ENCODE data around the gene PDXK.
"Not testable (repeated sequence)": the region's sequence is repeated elsewhere in the genome, so short reads cannot be mapped to it uniquely, and the experiment has no call there.

Gene PDXK

GRCh38 chr21:43718872-43719747 is at the start of gene PDXK:
Gene PDXK, plus strand, starts transcription at chr21:43719129. Its CDS starts 166 bp downstream, at chr21:43719295.
- ATAC-seq (peak; percentile 83), DNase-seq (peak; percentile 84)

GRCh38 chr21:43669828-43670605 is 48.9 kb upstream of the PDXK start:
- no peak for ATAC-seq

GRCh38 chr21:43675871-43676270 is 43.1 kb upstream of the PDXK start:
- ATAC-seq (no peak), DNase-seq (no peak)

More at GRCh38 chr21:43669828-43670605, 48.9 kb upstream of the PDXK start:
- no peak for DNase-seq

DNA sequence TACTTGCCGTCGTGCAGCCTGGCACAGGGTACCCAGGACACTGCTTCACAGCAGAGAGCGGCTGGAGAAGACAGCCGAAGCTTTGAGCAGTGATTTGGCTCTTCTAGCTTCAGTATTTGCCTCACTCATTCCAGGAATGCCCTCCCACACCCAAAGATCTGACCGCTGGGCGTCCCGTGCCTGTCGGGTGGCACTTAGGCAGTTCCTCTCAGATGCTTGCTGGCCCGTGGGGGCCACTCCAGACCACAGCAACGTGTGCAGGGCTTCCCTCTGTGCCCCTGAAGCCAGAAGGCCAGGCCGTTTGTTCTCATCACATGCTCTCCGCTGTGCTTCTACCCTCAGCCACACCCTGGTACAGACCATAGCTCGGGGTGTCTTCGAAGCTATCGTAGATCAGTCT is 42.5 kb upstream of the PDXK start:
- DNase-seq: no peak
- ATAC-seq: no peak

DNA sequence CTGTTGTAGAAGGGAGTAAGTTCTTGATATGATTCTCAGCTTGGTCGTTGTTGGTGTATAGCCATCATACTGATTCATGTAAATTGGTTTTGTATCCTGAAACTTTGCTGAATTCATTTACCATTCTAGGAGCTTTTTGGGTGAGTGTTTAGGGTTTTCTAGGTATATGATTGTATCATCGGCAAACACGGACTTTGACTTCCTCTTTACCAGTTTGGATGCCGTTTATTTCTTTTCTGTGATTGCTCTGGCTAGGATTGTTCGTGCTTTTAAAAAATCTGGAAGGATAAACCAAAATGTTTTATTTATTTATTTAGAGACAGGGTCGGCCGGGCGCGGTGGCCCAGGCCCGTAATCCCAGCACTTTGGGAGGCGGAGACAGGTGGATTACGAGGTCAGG is 39.0 kb upstream of the PDXK start:
- DNase-seq (no peak), ATAC-seq (no peak)

GRCh38 chr21:43680421-43680820 is 38.5 kb upstream of the PDXK start:
- not testable (repeated sequence) for ATAC-seq, DNase-seq

DNA sequence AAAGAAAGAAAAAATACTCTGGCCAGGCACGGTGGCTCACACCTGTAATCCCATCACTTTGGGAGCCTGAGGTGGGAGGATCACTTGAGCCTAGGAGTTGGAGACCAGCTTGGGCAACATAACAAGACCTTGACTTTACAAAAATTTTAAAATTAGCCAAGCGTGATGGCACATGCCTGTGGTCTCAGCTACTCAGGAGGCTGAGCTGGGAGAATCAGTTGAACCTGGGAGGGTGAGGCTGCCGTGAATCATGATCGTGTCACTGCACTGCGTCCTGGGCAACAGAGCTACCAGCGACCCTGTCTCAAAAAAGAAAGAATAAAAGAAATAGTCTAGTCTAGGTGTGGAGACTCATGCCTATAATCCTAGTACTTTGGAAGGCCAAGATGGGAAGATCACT is 37.3 kb upstream of the PDXK start:
- ATAC-seq (no peak), DNase-seq (no peak)

- ATAC-seq: no peak
- DNase-seq: no peak
These were observed 34.5 kb upstream of the PDXK start for GRCh38 chr21:43684424-43684823.

DNA sequence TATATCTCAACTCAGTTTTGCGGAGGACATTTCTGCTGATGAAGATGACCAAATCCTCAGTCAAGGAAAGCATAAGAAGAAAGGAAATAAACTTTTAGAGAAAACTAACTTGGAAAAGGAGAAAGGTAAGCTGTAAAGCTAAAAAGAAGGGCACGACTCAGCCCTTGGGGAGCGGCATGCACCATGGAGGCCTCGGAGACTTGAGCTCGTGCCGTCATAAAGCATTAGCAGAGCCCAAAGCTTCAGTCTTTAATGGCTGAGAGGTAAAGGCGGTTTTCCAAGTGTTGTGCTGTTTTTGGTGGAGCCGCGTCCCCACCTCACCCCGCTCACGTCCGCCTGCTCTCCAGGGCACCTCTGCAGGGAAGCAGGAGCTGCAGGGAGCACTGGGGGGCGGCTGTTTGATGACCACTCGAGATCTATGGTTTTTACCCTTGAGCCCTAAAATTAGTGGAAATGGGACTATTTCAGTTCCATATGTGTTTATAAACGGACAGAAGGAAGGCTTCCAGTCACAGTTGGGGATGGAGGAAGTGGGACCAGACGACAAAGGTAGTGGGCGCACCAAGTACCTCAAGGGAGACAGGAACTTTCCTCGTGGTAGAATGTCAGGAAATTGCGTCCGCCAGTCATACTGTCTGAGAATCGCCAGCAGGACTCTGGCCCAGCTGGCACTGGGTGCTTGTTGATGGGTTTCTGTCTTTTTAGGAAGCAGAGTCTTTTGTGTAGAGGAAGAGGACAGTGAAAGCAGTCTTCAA is 31.9 kb upstream of the PDXK start:
- ATAC-seq (no peak), DNase-seq (no peak)

- ATAC-seq (peak; percentile 33), DNase-seq (no peak)
These were observed 31.1 kb upstream of the PDXK start for GRCh38 chr21:43687566-43688399.

- ATAC-seq (no peak), DNase-seq (no peak)
These were observed 30.0 kb upstream of the PDXK start for GRCh38 chr21:43688906-43689305.

GRCh38 chr21:43689556-43690337 is 29.2 kb upstream of the PDXK start:
- DNase-seq (no peak), ATAC-seq (no peak)

GRCh38 chr21:43690346-43690745 is 28.6 kb upstream of the PDXK start:
- ATAC-seq (no peak), DNase-seq (no peak)

DNA sequence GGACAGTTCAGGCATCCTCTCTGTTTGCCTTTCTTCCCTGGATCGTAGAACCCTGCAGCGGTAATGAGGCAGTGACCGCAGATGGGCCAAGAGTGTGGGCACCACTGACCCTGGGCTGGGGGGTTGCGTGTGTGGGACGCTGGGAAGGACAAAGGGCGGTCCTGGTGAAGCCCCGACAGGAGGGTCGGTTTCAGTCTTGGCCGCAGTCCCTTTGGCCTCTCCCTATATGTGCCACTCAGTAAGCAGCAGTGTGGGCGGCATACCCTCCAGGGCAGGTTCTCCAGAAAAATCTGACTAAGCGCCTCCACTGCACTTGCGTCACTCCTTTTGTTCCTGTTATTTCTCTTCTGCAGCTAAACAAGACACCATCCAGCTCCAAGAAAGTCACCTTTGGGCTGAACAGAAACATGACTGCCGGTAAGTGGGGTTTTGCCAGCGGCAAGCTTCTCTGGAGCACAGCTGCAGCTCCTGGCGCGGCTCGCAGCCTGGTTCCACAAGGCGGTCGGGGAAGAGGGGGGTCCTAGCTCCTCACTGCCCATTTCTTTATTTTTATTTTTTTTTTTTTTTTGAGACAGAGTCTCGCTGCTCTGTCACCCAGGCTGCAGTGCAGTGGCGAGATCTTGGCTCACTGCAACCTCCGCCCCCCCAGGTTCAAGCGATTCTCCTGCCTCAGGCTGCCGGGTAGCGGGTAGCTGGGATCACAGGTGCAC is 27.7 kb upstream of the PDXK start:
- DNase-seq (no peak), ATAC-seq (no peak)

DNA sequence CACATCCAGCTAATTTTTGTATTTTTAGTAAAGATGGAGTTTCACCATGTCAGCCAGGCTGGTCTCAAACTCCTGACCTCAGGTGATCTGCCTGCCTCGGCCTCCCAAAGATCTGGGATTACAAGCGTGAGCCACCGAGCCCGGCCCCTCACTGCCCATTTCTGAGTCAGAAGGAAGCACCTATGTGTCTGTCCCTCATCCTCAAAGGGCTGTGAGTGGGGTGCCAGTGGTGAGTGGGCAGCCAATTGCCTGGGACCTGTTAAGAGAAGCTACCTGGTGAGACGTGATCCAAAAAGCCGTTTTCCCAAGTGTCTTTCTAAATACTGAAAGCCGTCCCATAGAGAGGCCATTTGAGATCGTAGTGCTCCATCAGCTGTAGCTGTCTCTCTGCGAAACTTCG is 27.1 kb upstream of the PDXK start:
- DNase-seq (no peak), ATAC-seq (no peak)

DNA sequence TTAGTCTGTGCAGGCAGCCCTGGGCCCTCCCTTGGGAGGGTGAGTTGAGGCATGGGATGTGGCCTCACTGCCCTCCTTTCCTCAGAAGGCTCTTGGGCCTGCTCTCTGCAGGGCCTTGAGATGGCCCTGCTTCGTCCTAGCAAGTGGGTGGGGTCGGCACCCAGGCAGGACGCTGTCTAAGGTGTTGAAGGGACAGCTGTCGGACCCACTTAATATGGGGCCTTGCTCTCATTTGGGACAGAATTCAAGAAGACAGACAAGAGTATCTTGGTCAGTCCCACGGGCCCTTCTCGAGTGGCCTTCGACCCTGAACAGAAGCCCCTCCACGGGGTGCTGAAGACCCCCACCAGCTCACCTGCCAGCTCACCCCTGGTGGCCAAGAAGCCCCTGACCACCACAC is 26.0 kb upstream of the PDXK start:
- DNase-seq (no peak), ATAC-seq (no peak)

GRCh38 chr21:43693981-43694380 is 24.9 kb upstream of the PDXK start:
- DNase-seq (no peak), ATAC-seq (no peak)

DNA sequence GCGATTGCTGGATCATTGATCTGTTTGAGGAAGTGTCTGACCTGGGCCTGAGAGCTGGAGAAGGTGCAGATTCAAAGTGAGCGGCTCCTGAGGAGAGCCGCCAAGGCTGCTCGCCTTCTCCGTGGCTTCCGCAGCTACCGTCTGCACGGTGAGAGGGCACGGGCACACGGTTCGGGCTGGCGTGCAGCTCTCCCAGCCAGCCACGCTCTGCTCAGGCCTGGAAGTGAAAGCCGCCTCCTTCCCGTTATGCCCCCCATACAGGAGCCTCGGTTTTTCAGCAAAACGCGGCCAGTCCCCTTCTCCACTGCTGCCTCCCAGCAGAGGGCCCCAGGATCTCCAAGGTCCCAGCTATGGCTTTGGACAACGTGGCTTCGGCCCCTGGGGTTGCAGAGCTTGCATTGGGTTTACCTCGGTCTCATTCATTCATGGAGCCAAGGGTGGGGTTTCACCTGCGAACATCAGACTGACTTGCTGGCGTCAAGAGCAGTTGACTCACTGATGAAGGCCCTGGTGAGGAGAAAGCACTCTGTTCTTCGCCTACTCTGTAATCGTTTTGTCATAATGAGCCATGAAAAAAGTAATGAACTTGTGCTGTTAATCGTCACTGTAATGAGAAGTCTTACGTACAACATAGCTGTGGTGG is 24.4 kb upstream of the PDXK start:
- DNase-seq: no peak
- no peak for ATAC-seq

DNA sequence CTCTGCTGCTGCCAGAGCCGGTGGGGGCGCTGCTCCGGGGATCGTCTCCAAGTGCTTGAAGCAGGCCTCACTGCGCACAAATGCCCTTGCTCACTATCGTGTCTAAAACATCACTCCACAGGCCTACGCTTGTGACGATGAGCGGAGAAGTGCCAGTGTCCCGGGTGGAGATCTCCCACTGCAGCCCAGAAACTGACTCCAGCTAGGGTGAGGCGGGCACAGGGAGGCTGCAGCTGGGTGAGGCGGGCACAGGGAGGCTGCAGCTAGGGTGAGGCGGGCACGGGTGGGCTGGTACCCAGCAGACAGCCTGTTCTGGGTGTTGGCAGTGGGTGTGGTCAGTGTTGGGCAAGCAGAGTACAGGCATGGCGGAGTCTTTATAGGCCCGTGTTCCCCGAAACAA is 22.7 kb upstream of the PDXK start:
- ATAC-seq: no peak
- no peak for DNase-seq
